ENCODE results near the gene CIAO3. TPM values are rescaled to one million over a fixed set of nuclear protein-coding genes. Genes with fewer than 3 reads are reported as not detected.
"Not testable (repeated sequence)": the region's sequence is repeated elsewhere in the genome, so short reads cannot be mapped to it uniquely, and the experiment has no call there.

The CIAO3 gene
- total RNA-seq, 1 donor from 2014 or later: 47.1 TPM

DNA sequence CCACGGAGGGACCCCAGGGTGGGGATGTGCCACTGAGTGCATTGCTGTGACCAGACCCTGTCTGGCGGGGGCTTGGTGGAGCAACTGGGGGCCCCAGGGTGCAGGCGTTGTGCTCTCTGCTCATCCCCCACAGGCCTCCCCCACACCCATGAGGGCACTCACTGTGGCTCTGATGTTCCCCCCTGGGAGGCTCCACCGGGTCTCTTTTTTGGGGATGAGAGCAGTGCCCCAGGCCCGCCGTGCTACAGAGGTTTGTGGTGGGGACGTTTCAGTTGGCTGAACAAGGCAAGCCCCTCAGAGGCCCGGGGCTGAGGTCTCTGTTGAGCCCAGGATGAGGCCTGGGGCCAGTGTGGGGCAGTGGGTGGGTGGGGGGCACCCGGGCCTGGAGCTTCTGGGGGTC lies 17.1 kb downstream of the CIAO3 start:
- DNase-seq (ENCODE audit: low spot score): no peak

DNA sequence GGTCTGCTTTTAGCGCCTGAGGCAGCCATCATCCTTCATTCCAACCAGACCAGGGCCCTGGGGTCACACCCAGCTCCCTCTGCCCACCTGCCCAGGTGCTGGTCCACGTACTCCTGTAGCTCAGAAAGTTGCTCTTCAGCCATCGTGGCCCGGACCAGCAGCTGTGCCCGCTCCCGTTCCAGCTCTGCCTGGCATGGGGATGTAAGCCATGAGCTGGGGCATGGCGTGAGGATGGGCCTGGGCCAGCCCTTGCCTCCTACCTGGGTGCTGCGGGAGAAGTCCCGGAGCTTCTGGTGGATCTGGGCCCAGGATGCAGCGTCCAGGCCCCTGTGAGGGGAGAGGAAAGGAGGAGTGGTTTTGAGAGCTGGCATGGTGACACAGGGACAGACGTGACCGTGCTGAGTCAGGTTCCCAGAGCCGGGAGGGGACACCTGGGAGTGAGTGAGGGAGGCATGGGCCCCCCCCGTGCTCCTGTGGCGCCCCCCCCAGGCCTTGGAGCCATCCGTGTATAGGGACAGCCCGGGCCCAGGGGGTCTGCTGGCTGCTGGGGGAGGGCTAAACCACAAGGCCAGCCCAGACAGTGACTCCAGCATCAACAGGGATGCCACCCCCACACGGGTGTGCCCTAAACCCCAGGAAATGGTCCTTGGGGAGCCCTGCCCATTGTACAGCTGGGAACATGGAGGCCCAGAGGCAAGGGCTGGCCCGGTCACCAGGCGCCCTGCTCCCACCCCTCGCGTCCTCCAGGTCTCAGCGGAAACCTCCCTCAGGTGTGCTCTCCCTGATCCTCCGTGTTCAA lies 17.8 kb downstream of the CIAO3 start:
- no peak for DNase-seq (ENCODE audit: low spot score)

DNA sequence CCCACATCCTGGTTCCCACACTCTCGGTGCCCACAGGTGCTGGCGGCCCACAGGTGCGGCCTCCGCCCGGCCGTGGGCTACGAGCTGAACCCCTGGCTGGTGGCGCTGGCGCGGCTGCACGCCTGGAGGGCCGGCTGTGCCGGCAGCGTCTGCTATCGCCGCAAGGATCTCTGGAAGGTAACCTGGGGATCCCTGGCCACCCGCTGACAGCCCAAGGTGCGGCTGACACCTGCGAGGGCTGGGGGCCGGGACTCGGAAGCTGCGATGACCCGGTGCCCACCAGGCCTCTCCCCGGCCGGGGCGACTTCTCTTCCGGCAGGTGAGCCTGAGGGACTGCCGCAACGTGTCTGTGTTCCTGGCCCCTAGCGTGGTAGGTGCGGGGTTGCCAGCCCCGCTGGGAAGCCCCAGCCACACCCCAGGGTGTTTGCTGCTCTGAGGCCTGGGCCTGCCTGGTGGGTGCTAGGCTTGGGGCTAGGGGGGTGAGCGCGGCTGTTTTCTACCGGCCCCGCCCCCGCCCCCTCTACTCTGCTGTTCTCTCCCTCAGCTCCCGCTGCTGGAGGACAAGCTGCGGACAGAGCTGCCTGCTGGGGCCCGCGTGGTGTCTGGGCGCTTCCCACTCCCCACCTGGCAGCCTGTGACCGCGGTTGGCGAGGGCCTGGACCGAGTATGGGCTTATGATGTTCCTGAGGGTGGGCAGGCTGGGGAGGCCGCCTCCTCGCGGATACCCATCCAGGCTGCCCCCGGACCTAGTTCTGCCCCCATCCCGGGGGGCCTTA lies 18.8 kb downstream of the CIAO3 start:
- DNase-seq (ENCODE audit: low spot score): no peak

DNA sequence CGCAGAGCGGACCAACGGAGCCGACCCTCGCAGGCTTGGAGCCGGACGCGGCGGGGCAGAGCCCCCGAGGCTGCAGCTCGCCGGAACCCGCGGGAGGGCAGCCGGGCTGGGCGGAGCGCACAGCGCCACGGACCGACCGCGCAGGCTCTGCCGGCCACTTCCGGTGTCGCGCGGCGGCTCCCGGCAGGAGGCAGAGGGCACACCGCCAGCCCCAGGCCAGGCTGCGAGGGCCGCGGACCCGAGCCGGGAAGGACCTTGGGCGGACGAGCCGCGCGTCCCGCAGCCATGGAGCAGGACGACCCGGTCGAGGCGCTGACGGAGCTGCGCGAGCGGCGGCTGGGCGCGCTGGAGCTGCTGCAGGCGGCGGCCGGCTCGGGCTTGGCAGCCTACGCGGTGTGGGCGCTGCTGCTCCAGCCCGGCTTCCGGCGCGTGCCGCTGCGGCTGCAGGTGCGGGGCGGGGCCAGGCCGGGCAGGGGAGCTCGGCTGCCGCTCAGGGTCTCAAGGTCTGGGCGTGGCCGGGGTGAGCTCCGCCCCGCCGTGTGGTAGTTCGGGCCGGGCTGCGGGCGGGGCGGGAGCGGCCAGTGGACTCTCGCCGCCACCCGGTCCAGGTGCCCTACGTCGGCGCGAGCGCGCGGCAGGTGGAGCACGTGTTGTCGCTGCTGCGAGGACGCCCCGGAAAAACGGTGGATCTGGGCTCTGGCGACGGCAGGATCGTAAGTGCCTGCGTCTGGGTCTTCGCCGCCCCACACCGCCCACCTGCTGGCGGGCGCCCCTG lies 19.6 kb downstream of the CIAO3 start, which contains the start of gene ANTKMT:
ANTKMT (plus strand) TSS at position 157 of the 775 bp plus-strand sequence; CDS start at position 286, 129 bp downstream.
- peak; percentile 72 for DNase-seq (ENCODE audit: low spot score)

DNA sequence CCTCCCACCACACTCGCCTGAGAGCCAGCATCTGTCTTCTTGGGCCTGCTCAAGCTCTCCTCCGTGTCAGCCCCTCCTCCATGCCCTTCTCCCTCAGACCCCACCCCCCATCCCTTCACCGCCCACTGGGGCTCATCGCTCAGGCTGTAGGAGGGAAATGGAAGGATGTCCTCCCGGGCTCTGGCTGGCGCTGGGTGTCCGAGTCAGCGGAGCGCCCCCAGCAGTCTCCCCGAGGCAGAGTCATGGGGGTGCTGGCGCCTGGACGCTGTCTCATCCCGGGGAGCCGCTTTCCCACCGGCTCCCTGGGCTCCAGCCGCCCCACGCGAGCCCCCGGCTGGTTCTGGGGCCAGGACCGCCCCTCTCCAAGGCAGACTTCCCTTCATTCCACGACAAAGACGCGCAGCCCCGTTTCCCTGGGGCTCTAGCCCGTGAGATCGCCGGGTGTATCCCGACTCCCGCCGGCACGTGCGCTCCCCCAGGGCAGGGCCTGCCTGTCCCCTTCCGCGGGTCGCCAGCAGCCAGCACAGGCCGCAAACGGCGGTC lies 20.3 kb downstream of the CIAO3 start:
- no peak for DNase-seq (ENCODE audit: low spot score)

DNA sequence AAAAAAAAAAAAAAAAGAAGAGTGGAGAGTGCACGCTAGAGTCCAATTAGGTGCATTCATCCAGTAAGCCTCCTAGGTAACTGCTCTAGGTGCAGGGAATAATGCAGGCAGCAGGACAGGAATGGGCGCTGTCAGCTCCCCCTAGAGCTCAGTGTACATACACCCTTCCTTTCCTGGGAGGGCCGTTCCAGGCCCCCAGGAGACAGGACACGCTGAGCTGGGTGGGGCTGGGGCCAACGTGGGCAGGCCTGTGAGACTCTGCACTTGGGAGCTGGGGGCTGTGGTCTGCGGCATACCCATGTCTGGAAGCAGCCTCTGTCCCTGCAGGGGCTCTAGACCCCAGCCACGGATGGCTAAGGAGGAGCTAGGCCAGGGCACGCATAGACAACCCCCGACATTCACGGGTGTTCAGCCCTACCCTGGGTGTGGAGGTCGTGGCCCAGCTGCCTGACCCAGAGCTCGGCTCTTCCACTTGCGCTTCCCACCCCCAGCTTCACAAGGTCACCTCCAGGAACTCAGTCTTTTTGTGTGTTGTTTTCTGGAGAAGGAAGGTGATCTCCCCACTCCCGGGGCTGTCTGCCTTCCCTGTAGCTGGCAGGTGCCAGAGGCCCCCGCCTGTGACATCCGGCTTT lies 20.9 kb downstream of the CIAO3 start:
- DNase-seq (ENCODE audit: low spot score): no peak

DNA sequence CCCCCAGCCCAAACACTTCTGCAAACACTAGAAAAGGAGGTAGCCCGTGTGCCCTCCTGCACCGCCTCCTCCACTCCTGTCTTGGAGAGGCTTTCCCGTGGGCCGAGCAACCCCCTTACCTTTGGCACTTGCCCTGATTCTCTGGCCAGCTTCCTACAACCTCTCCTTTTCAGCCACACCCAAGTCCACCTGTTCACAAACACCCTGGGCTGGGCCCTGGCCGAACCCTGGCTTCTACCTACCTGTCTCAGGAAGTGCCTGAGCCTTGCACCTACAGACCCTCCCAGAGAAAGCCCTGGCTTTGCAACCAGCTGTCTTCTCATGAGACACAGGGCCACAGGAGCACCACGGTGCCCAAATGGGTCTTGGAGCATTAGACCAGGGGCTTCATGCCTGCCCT lies 21.9 kb downstream of the CIAO3 start:
- no peak for DNase-seq (ENCODE audit: low spot score)

DNA sequence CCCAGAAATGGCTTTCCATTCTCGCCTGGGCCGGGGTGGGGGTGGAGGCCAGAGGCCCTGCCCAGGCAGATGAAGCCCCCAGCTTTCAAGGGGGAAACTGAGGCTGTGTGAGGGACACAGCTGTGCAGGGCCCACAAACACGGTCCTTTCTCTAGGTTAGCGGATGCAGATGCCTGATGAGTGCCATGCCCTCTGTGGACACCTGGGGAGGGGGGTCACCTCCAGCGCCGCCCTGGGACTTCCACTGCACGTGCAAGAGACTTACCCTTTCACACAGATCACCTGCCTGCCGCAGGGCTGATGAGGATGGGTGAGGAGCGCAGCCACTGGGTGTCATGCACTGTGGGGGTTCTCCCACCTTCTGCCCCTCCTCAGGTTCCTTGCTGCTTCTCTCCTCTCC lies 22.4 kb downstream of the CIAO3 start:
- no peak for DNase-seq (ENCODE audit: low spot score)

DNA sequence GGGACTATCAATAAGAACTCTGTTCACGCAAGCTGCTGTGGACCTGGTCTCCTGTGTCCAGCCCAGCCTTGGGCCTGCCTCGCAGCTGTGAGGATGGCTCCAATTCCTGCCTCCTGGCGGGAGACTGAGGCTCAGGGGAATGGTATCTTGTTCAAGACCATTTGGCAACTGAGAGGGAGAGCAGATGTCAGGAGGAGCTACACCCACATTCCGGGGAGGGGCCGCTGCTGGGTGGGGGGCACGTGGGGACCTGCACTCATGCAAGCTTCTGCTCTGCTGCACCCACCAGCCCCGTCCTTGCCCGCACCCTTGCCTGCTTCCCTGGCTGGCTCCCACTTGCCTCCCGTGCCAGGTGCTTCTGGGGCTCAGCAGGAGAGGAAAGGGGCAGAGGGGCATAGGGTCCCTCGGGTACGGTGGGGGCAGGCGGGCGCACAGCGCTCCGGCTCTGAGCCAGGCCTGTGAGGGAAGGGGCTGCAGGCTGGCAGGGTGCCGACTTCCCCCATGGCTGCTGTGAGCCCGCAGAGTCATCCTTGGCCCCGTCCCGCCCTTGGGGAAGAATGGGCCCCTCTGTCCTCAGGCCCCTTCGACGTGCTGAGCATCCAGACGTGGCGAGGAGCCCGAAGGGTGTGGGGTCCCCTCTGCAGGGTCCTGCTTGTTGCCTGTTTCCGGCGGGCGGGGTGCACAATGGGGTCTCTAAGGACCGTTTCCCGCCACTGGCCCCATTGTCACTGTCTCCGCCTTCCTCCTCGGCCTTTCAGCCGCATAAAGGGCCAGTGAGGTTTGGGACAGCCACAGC lies 23.1 kb downstream of the CIAO3 start:
- no peak for DNase-seq (ENCODE audit: low spot score)

DNA sequence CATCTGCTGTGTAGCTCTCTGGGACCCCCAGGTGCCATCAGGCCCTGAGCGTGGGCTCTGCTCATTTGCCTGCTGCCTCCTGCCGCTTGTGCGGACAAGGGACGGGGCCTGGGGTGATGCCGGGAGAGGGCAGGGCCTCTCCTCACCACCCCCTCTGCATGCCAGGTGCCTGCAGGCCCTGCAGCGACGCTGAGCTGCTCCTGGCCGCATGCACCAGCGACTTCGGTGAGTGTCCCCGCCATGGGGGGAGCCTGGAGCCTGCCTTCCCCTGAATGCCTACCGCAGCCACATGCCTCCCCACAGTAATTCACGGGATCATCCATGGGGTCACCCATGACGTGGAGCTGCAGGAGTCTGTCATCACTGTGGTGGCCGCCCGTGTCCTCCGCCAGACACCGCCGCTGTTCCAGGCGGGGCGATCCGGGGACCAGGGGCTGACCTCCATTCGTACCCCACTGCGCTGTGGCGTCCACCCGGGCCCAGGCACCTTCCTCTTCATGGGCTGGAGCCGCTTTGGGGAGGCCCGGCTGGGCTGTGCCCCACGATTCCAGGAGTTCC lies 23.9 kb downstream of the CIAO3 start:
- DNase-seq (ENCODE audit: low spot score): no peak

DNA sequence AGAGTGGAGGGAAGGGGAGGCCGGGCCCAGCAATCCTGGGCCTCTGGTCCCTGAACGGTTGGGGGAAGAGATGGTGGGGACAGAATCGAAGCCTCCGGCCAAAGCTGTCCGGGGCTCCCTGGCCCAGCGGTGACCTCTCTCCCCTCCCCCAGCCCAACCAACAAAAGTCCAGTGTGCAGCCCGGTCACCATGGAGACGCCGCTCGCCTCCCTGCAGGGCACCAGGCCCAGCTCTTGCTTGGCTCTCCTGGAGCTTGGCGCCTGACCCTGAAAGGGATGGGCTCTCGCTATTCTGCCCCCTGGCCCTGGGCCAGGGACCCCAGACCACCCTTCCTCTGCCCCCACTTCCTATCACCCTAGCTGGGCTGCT lies 24.6 kb downstream of the CIAO3 start:
- no peak for DNase-seq (ENCODE audit: low spot score)

DNA sequence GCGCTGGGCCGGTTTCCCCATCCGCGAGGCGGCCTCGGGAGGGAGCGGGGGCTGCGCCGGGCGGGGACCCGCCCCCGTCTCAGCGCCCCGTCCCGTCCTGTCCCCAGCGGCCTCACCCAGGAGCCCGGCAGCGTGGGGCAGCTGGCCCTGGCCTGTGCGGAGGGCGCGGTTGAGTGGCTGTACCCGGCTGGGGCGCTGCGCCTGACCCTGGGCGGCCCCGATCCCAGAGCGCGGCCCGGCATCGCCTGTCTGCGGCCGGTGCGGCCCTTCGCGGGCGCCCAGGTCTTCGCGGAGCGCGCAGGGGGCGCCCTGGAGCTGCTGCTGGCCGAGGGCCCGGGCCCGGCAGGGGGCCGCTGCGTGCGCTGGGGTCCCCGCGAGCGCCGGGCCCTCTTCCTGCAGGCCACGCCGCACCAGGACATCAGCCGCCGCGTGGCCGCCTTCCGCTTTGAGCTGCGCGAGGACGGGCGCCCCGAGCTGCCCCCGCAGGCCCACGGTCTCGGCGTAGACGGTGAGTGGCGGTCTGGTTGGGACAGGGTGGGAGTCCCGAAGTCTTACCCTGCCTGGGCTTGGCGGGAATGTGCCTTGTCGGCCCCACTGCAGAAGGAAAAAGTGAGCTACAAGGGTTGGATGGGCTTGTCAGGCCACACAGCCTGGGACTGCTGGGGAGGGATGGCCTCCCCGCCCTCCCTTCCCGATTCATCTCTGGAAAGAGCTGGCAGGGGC lies 25.2 kb downstream of the CIAO3 start:
- DNase-seq (ENCODE audit: low spot score): no peak

DNA sequence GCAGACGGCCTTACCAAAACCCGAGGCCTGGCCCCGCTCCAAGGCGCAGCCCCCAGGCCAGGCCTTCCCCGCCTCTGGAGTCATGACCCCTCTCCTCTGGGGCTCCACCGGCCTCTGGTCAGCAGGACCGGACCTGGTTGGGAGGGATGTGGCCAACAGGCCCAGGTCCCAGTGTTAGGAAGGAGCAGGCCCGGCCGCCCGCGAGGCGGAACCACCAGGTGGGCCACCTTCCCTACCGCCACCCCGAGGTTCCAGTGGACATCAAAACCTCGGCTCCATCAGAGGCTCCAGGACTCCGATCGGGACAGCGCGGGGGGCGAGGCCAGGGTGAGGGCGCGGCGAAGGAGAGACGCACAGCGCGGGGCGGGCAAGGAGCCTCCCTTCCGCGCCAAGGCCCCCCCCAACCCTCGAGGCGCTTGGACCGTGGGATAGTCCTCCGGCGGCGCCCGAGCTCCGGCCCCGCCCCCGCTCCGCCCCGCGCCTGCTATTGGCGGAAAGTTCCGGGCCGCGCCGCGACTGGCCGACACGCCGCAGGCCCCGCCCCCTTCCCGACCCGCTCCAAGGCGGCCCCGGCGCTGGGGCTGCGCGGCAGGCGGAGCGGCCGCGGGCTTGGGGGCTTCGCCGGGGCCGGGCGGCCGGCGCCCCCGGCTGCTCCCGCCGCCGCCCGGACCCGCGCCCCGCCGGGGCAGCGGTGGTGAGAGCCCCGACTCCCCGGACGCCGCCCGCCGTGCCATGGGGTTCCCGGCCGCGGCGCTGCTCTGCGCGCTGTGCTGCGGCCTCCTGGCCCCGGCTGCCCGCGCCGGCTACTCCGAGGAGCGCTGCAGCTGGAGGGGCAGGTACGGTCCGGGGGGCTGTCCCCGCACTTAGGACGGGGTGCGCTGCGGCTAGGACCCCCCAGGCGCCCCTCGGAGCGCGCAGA lies 26.0 kb downstream of the CIAO3 start, which contains the start of gene METRN:
METRN (plus strand) TSS at position 561 of the 919 bp plus-strand sequence; CDS start at position 733, 172 bp downstream.
- DNase-seq (ENCODE audit: low spot score): peak; percentile 91

DNA sequence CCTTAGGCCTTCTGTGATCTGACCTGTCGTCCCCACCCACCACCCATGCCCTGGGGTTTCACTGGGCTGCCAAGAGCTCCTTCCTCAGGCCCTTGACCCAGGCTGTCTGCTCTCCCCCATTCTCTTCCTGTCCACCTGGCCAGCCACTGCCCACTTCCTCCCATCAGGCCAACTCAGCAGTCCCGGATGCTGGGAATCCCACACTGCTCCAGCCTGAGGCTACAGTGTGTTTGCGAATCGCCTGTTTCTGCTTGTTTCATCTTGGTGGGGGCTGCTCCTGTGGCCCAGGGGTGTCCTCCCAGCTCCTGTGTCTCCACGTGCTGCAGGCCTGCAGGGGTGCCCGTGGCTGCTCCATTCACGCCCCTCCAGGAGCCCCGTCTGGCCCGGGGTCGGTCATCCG lies 26.7 kb downstream of the CIAO3 start:
- DNase-seq (ENCODE audit: low spot score): no peak

DNA sequence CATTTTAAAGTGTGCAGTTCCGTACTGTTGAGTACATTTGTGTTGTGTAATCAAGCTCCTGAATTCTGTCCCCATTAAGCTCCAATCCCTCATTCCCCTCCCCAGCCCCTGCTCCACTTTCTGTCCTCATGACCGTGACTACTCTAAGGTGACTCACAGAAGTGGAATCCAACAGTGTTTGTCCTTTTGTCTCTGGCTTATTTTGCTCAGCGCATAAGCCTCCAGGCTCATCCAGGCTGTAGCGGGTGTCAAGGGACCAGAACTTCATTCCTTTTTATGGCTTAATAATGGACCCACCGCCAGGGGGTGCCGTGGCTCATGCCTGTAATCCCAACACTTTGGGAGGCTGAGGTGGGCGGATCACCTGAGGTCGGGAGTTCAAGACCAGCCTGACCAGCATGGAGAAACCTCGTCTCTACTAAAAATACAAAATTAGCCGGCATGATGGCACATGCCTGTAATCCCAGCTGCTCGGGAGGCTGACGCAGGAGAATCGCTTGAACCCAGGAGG lies 28.0 kb downstream of the CIAO3 start:
- not testable (repeated sequence) for DNase-seq (ENCODE audit: low spot score)

DNA sequence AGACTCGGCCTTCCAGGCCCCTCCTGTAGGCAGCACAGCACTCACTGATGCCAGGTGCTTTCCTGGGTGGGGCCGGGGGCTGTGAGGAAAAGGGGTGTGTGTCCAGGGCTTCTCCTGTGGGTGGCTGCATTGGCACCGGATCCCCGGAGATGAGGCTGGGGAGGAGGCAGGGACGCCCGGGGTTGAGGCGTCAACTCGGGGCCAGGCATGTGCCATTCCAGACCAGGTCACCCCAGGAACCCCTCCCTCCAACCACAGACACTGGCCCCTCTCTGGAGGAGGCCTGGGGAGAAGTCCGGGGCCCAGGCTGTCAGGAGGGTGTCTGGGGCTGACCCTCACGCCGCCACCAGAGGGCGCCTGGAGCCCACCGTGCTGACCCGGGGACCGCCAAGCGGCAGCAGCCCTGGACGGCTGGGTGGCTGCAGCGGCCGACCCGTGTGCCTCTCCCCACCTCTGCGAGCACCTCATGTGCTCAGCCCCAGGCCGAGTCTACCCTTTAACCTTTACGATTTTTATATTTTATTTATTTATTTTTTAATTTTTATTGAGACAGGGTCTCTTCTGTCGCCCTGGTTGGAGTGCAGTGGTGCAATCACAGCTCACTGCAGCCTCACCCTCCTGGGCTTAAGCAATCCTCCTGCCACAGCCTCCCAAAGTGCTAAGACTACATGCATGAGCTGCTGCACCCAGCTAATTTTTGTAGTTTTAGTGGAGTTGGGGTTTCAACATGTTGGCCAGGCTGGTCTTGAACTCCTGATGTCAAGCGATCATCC lies 29.1 kb downstream of the CIAO3 start:
- peak; percentile 75 for DNase-seq (ENCODE audit: low spot score)

DNA sequence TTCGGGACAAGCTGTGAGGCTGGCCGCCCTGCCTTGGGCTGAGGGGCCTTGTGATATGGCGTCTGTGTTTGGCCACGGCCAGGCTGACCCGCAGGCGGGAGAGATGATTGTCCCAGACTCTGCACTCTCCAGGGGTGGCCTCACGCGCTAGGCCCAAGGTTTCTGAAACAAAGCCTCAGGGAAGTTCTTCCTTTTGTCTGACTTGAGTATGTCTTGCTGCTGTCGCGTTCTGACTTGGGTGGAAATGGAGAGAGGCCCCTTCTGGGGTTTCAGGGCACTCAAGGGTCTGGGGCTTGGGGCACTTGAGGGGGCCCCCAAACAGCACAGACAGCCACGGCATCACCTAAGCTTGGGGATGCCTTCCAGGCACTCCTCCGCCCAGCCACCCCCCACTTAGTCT lies 29.7 kb downstream of the CIAO3 start:
- DNase-seq (ENCODE audit: low spot score): no peak
